Measurements from ENCODE around the gene UBE2S. TPM values are rescaled to one million over a fixed set of nuclear protein-coding genes. Genes with fewer than 3 reads are reported as not detected.

Gene UBE2S
- total and polyA plus RNA-seq, 4 donors: 14.6 to 124 (median 79.7) TPM

GRCh38 chr19:55353803-55354697, 53.5 kb downstream of the UBE2S start:
- Histone ChIP-seq H3K27ac (ENCODE audit: low read depth, low read length) (no peak overlapping the region), H3K4me1 (ENCODE audit: control insufficient read depth, insufficient read depth, low read length) (peaks cover 30% of the 10 kb centered on the region), H3K36me3 (ENCODE audit: control insufficient read depth, insufficient read depth, low read length) (peaks cover 7% of the 10 kb centered on the region), H3K9me3 (ENCODE audit: control insufficient read depth, insufficient read depth, low read length) (no peaks in the 10 kb centered on the region), H3K27me3 (ENCODE audit: control insufficient read depth, insufficient read depth, low read length) (peaks cover 43% of the 10 kb centered on the region), H3K4me3 (ENCODE audit: low read depth, low read length) (peak overlapping the region; percentile 29)
- DNase-seq (ENCODE audit: low read depth in 4 of 6, low spot score in 6 of 6): peak in 2 of 6 donors; percentile 60 to 86
- WGBS (ENCODE audit: insufficient coverage): 0% methylated on average over 68 of the region's 72 CpGs

DNA sequence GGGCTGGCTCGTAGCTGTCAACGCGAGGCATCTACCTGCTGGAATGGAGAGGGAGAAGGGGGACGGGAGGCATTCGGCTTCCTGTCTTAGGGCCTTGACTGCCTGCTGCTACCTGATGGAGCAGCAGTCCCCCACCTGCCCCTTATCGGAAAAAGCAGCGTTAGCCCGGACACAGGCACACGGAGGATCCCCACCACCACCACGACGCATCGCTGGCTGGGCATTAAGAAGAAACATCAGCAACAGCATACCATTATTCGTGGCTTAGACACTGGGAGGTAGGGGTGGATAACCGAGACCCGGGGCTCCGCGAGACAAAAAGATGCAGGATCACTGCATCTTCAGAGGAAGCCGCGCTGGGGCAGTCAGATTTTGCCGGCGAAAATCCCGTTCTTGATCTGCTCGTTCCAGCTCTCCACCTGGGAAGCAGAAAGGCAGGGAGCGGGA, 54.2 kb downstream of the UBE2S start:
- Histone ChIP-seq H3K36me3 (ENCODE audit: control insufficient read depth, insufficient read depth, low read length) (peaks cover 14% of the 10 kb centered on the region), H3K9me3 (ENCODE audit: control insufficient read depth, insufficient read depth, low read length) (no peaks in the 10 kb centered on the region), H3K27ac (ENCODE audit: low read depth, low read length) (no peak overlapping the region), H3K4me1 (ENCODE audit: control insufficient read depth, insufficient read depth, low read length) (peaks cover 33% of the 10 kb centered on the region), H3K4me3 (ENCODE audit: low read depth, low read length) (peak overlapping the region; percentile 29), H3K27me3 (ENCODE audit: control insufficient read depth, insufficient read depth, low read length) (peaks cover 43% of the 10 kb centered on the region)
- WGBS (ENCODE audit: insufficient coverage): 3% methylated on average over 17 of the region's 24 CpGs
- DNase-seq (ENCODE audit: low read depth in 4 of 6, low spot score in 6 of 6): no peak

DNA sequence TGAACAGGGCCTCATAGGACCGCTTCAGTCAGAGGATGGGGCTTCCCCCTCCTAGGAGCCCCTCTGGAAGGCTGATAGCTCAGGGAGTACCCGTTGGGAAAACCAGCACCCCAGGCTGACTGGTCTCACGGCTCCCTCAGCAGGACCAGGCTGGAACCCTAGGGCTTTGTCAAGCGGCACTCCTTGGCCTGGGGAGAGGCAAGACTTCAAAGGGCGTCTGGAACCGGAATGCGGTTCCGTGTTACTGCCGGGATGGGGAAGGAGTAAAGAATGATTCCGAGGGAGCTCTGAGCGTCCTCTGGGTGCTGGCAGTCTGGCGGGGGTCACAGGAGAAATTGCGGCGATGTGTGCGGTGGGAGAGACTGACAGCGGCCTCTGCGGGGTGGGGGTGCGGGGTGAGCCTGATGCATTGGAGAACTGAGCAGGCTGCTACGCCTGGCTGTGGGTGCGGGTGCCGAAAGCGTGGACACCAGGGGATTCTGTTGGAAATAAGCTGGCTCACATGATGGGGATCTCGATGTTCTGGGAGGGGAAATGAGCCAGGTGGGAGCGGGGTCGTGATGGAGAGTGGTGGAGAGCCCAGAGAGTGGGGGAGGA, 54.9 kb downstream of the UBE2S start:
- no peak for DNase-seq (ENCODE audit: low read depth in 4 of 6, low spot score in 6 of 6)
- no peak overlapping the region for H3K4me3 ChIP-seq (ENCODE audit: low read depth, low read length)
- H3K27me3 ChIP-seq (ENCODE audit: control insufficient read depth, insufficient read depth, low read length): peaks cover 43% of the 10 kb centered on the region
- peaks cover 37% of the 10 kb centered on the region for H3K4me1 ChIP-seq (ENCODE audit: control insufficient read depth, insufficient read depth, low read length)
- H3K9me3 ChIP-seq (ENCODE audit: control insufficient read depth, insufficient read depth, low read length): no peaks in the 10 kb centered on the region
- WGBS (ENCODE audit: insufficient coverage): 70% methylated on average over 25 of the region's 25 CpGs
- no peak overlapping the region for H3K27ac ChIP-seq (ENCODE audit: low read depth, low read length)
- H3K36me3 ChIP-seq (ENCODE audit: control insufficient read depth, insufficient read depth, low read length): peaks cover 21% of the 10 kb centered on the region

DNA sequence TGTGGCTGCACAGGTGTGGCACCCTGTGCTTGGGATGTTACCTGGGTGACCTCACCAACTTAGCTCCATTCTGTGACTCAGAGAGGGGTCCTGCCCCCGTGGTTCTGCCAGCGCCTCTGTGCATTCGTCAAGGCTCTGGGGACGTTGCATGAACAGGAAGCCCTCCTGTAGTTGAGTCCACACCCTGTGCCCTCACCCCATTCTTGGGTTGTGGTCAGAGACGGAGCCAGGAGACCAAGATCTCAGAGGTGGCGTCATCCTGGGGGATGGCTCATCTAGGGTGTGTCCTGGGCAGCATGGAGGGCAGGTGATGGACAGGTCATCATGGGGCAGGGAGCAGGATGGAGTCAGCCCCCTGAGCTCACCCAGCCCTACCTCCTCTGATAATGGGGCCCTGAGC, 55.5 kb downstream of the UBE2S start:
- no peak for DNase-seq (ENCODE audit: low read depth in 4 of 6, low spot score in 6 of 6)
- Histone ChIP-seq H3K27me3 (ENCODE audit: control insufficient read depth, insufficient read depth, low read length) (peaks cover 43% of the 10 kb centered on the region), H3K4me3 (ENCODE audit: low read depth, low read length) (no peak overlapping the region), H3K9me3 (ENCODE audit: control insufficient read depth, insufficient read depth, low read length) (no peaks in the 10 kb centered on the region), H3K36me3 (ENCODE audit: control insufficient read depth, insufficient read depth, low read length) (peaks cover 27% of the 10 kb centered on the region), H3K27ac (ENCODE audit: low read depth, low read length) (no peak overlapping the region), H3K4me1 (ENCODE audit: control insufficient read depth, insufficient read depth, low read length) (peaks cover 38% of the 10 kb centered on the region)
- WGBS (ENCODE audit: insufficient coverage): 83% methylated on average over 6 of the region's 6 CpGs

DNA sequence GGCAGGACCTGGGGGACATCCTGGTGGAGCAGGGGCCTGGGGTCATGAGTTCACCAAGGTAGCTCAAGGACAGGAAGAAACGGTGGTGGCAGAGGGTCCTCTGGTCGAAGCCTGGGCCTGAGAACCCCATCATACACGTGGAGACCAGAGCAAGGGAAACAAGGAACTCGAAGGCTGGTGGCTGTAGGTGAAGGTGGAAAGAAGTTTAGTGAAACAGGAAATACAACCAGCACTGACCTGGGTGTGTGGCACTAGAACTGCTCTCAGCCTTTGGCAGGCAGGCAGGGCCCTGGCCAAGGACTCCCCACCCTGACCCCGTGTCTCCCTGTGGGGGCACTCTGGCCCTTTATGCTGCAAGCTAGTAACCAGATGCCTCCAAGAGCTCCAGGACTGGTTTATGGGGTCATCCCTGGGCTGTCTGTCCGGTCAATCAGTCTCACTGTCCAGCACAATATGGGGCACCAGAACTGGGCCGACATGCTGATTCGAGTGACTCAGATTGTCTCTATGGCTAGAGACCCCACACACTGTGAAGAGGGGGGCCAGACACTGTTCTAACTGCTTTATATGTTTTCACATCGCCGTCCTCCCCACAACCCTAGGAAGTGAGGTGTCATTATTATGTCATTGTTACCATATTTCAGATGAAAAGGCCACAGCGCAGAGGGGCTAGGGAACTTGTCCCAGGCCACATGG, 56.8 kb downstream of the UBE2S start:
- peaks cover 40% of the 10 kb centered on the region for H3K27me3 ChIP-seq (ENCODE audit: control insufficient read depth, insufficient read depth, low read length)
- DNase-seq (ENCODE audit: low read depth in 4 of 6, low spot score in 6 of 6): no peak
- peaks cover 41% of the 10 kb centered on the region for H3K4me1 ChIP-seq (ENCODE audit: control insufficient read depth, insufficient read depth, low read length)
- WGBS (ENCODE audit: insufficient coverage): 78% methylated on average over 8 of the region's 11 CpGs
- H3K9me3 ChIP-seq (ENCODE audit: control insufficient read depth, insufficient read depth, low read length): no peaks in the 10 kb centered on the region
- H3K27ac ChIP-seq (ENCODE audit: low read depth, low read length): no peak overlapping the region
- H3K4me3 ChIP-seq (ENCODE audit: low read depth, low read length): no peak overlapping the region
- peaks cover 40% of the 10 kb centered on the region for H3K36me3 ChIP-seq (ENCODE audit: control insufficient read depth, insufficient read depth, low read length)

Other genes with a start within 250 kb of the UBE2S start
Only the 30 nearest of the 32 such genes appear.
- 10 to 100 TPM; 11.5 to 28.1 TPM for gene SYT5, start 227.5 kb downstream of the UBE2S start, total RNA-seq
- gene SYT5, start 227.5 kb downstream of the UBE2S start, polyA plus RNA-seq (ENCODE audit: insufficient read length in 2 of 2): 100 to 1,000 TPM; 113 to 115 TPM
- gene PTPRH, start 198.3 kb downstream of the UBE2S start, total RNA-seq: 1 to 10 TPM; 2.9 to 4.5 TPM
- gene PTPRH, start 198.3 kb downstream of the UBE2S start, polyA plus RNA-seq (ENCODE audit: insufficient read length in 2 of 2): 1 to 10 TPM; 1.4 to 1.8 TPM
- 1 to 10 TPM in 1 of 2 donors, under 1 TPM in 1; 0.59 to 1.9 TPM for gene TMEM86B, start 179.0 kb downstream of the UBE2S start, total RNA-seq
- 1 to 10 TPM; 6.6 to 8.0 TPM for gene TMEM86B, start 179.0 kb downstream of the UBE2S start, polyA plus RNA-seq (ENCODE audit: insufficient read length in 2 of 2)
- gene PPP6R1, start 148.8 kb downstream of the UBE2S start, total RNA-seq: 10 to 100 TPM; 22.6 to 23.9 TPM
- gene PPP6R1, start 148.8 kb downstream of the UBE2S start, polyA plus RNA-seq (ENCODE audit: insufficient read length in 2 of 2): 10 to 100 TPM; 58.9 to 66.8 TPM
- 10 to 100 TPM; 19.6 to 24.0 TPM for gene HSPBP1, start 127.7 kb downstream of the UBE2S start, total RNA-seq
- gene HSPBP1, start 127.7 kb downstream of the UBE2S start, polyA plus RNA-seq (ENCODE audit: insufficient read length in 2 of 2): 10 to 100 TPM; 68.3 to 71.4 TPM
- 10 to 100 TPM; 46.4 to 51.9 TPM for gene BRSK1, start 123.8 kb downstream of the UBE2S start, total RNA-seq
- gene BRSK1, start 123.8 kb downstream of the UBE2S start, polyA plus RNA-seq (ENCODE audit: insufficient read length in 2 of 2): 100 to 1,000 TPM; 201 to 206 TPM
- under 1 TPM; 0.66 to 0.89 TPM for gene TMEM150B, start 82.4 kb downstream of the UBE2S start, total RNA-seq
- under 1 TPM; 0.52 to 0.77 TPM for gene TMEM150B, start 82.4 kb downstream of the UBE2S start, polyA plus RNA-seq (ENCODE audit: insufficient read length in 2 of 2)
- 10 to 100 TPM in 1 of 2 donors, 1 to 10 TPM in 1; 7.0 to 22.4 TPM for gene KMT5C, start 67.9 kb downstream of the UBE2S start, total RNA-seq
- 10 to 100 TPM; 25.5 to 39.2 TPM for gene KMT5C, start 67.9 kb downstream of the UBE2S start, polyA plus RNA-seq (ENCODE audit: insufficient read length in 2 of 2)
- gene COX6B2, start 53.1 kb downstream of the UBE2S start, total RNA-seq: 1 to 10 TPM in 1 of 2 donors, under 1 TPM in 1; 0.69 to 2.8 TPM
- gene COX6B2, start 53.1 kb downstream of the UBE2S start, polyA plus RNA-seq (ENCODE audit: insufficient read length in 2 of 2): 1 to 10 TPM; 3.8 to 4.8 TPM
- not detected for gene GARIN5B, start 44.5 kb downstream of the UBE2S start, total RNA-seq
- under 1 TPM; 0.14 to 0.43 TPM for gene GARIN5B, start 44.5 kb downstream of the UBE2S start, polyA plus RNA-seq (ENCODE audit: insufficient read length in 2 of 2)
- gene IL11, start 37.3 kb downstream of the UBE2S start, total RNA-seq: under 1 TPM; 0.20 to 0.22 TPM
- 1 to 10 TPM; 1.5 to 1.9 TPM for gene IL11, start 37.3 kb downstream of the UBE2S start, polyA plus RNA-seq (ENCODE audit: insufficient read length in 2 of 2)
- gene TMEM190, start 31.0 kb downstream of the UBE2S start, total RNA-seq: 1 to 10 TPM in 1 of 2 donors, under 1 TPM in 1; 0.40 to 2.2 TPM
- 1 to 10 TPM in 1 of 2 donors, under 1 TPM in 1; 0.65 to 5.0 TPM for gene TMEM190, start 31.0 kb downstream of the UBE2S start, polyA plus RNA-seq (ENCODE audit: insufficient read length in 2 of 2)
- under 1 TPM in 1 of 2 donors, not detected in 1; 0.55 TPM for gene TMEM238, start 23.5 kb downstream of the UBE2S start, total RNA-seq
- under 1 TPM; 0.69 to 0.86 TPM for gene TMEM238, start 23.5 kb downstream of the UBE2S start, polyA plus RNA-seq (ENCODE audit: insufficient read length in 2 of 2)
- 100 to 1,000 TPM; 135 to 417 TPM for gene RPL28, start 21.9 kb downstream of the UBE2S start, total RNA-seq
- gene RPL28, start 21.9 kb downstream of the UBE2S start, polyA plus RNA-seq (ENCODE audit: insufficient read length in 2 of 2): 1,000 to 10,000 TPM; 1,153 to 1,205 TPM
- 1 to 10 TPM; 4.0 to 5.2 TPM for gene SHISA7, start 35.5 kb upstream of the UBE2S start, total RNA-seq
- gene SHISA7, start 35.5 kb upstream of the UBE2S start, polyA plus RNA-seq (ENCODE audit: insufficient read length in 2 of 2): 10 to 100 TPM; 29.1 to 35.6 TPM
- gene ISOC2, start 53.9 kb upstream of the UBE2S start, total RNA-seq: 10 to 100 TPM; 30.3 to 59.3 TPM
- gene ISOC2, start 53.9 kb upstream of the UBE2S start, polyA plus RNA-seq (ENCODE audit: insufficient read length in 2 of 2): 10 to 100 TPM; 60.2 to 65.1 TPM
- not detected for gene C19orf85, start 57.0 kb upstream of the UBE2S start, total RNA-seq
- gene C19orf85, start 57.0 kb upstream of the UBE2S start, polyA plus RNA-seq (ENCODE audit: insufficient read length in 2 of 2): not detected
- gene ZNF628, start 68.8 kb upstream of the UBE2S start, total RNA-seq: 1 to 10 TPM; 1.5 to 1.7 TPM
- gene ZNF628, start 68.8 kb upstream of the UBE2S start, polyA plus RNA-seq (ENCODE audit: insufficient read length in 2 of 2): 1 to 10 TPM; 5.7 to 6.6 TPM
- 10 to 100 TPM; 16.2 to 45.6 TPM for gene NAT14, start 77.4 kb upstream of the UBE2S start, total RNA-seq
- 10 to 100 TPM; 93.2 to 94.0 TPM for gene NAT14, start 77.4 kb upstream of the UBE2S start, polyA plus RNA-seq (ENCODE audit: insufficient read length in 2 of 2)
- 1 to 10 TPM; 3.5 to 6.0 TPM for gene SSC5D, start 80.6 kb upstream of the UBE2S start, total RNA-seq
- gene SSC5D, start 80.6 kb upstream of the UBE2S start, polyA plus RNA-seq (ENCODE audit: insufficient read length in 2 of 2): 1 to 10 TPM; 2.3 to 4.7 TPM
- under 1 TPM in 1 of 2 donors, not detected in 1; 0.44 TPM for gene SBK2, start 129.3 kb upstream of the UBE2S start, total RNA-seq
- under 1 TPM in 1 of 2 donors, not detected in 1; 0.15 TPM for gene SBK2, start 129.3 kb upstream of the UBE2S start, polyA plus RNA-seq (ENCODE audit: insufficient read length in 2 of 2)
- gene SBK3, start 137.8 kb upstream of the UBE2S start, total RNA-seq: under 1 TPM in 1 of 2 donors, not detected in 1; 0.11 TPM
- gene SBK3, start 137.8 kb upstream of the UBE2S start, polyA plus RNA-seq (ENCODE audit: insufficient read length in 2 of 2): under 1 TPM in 1 of 2 donors, not detected in 1; 0.17 TPM
- gene ZNF579, start 173.1 kb upstream of the UBE2S start, total RNA-seq: 1 to 10 TPM; 2.1 to 9.9 TPM
- gene ZNF579, start 173.1 kb upstream of the UBE2S start, polyA plus RNA-seq (ENCODE audit: insufficient read length in 2 of 2): 10 to 100 TPM; 24.9 to 25.3 TPM
- 1 to 10 TPM; 2.3 to 7.5 TPM for gene FIZ1, start 191.7 kb upstream of the UBE2S start, total RNA-seq
- 10 to 100 TPM; 23.4 to 26.5 TPM for gene FIZ1, start 191.7 kb upstream of the UBE2S start, polyA plus RNA-seq (ENCODE audit: insufficient read length in 2 of 2)
- 1 to 10 TPM; 5.1 to 9.6 TPM for gene ZNF524, start 192.5 kb upstream of the UBE2S start, total RNA-seq
- 10 to 100 TPM; 11.2 to 13.6 TPM for gene ZNF524, start 192.5 kb upstream of the UBE2S start, polyA plus RNA-seq (ENCODE audit: insufficient read length in 2 of 2)
- gene ZNF865, start 197.9 kb upstream of the UBE2S start, total RNA-seq: 1 to 10 TPM; 1.4 to 2.1 TPM
- gene ZNF865, start 197.9 kb upstream of the UBE2S start, polyA plus RNA-seq (ENCODE audit: insufficient read length in 2 of 2): 10 to 100 TPM; 14.8 to 15.4 TPM
- gene ZNF784, start 216.8 kb upstream of the UBE2S start, total RNA-seq: 1 to 10 TPM; 2.9 to 6.3 TPM
- 10 to 100 TPM in 1 of 2 donors, 1 to 10 TPM in 1; 9.9 to 12.8 TPM for gene ZNF784, start 216.8 kb upstream of the UBE2S start, polyA plus RNA-seq (ENCODE audit: insufficient read length in 2 of 2)
- 10 to 100 TPM in 1 of 2 donors, 1 to 10 TPM in 1; 3.5 to 15.6 TPM for gene ZNF580, start 233.2 kb upstream of the UBE2S start, total RNA-seq
- 10 to 100 TPM; 61.7 to 71.7 TPM for gene ZNF580, start 233.2 kb upstream of the UBE2S start, polyA plus RNA-seq (ENCODE audit: insufficient read length in 2 of 2)
- 10 to 100 TPM in 1 of 2 donors, 1 to 10 TPM in 1; 6.6 to 10.5 TPM for gene ZNF581, start 235.9 kb upstream of the UBE2S start, total RNA-seq
- 10 to 100 TPM; 19.0 to 20.5 TPM for gene ZNF581, start 235.9 kb upstream of the UBE2S start, polyA plus RNA-seq (ENCODE audit: insufficient read length in 2 of 2)
- 10 to 100 TPM; 13.4 to 14.1 TPM for gene CCDC106, start 240.4 kb upstream of the UBE2S start, total RNA-seq
- gene CCDC106, start 240.4 kb upstream of the UBE2S start, polyA plus RNA-seq (ENCODE audit: insufficient read length in 2 of 2): 10 to 100 TPM; 56.9 to 57.6 TPM